Sigmoid colon (tissue), 7 donors: ENCODE results near the gene WRAP73. TPM values are rescaled to one million over a fixed set of nuclear protein-coding genes. Genes with fewer than 3 reads are reported as not detected.

Experiments used
- DNase-seq: peaks from one replicate; pipeline ENCODE4 v3.0.0-alpha.2; 2019
- H3K27ac ChIP-seq, 4 donors: fragments of 200-600 bp; sonication (generic); one replicate each; pipeline ENCODE4 v1.5.1; 2016 to 2019; ENCODE audit warnings: mild to moderate bottlenecking in 1 of 4
- H3K27me3 ChIP-seq, 3 donors: fragments of 200-600 bp; sonication (generic); one replicate each; pipeline ENCODE4 v1.5.1; 2019; ENCODE audit warnings: mild to moderate bottlenecking in 1 of 3
- H3K36me3 ChIP-seq, 4 donors: fragments of 200-600 bp; sonication (generic); one replicate each; pipeline ENCODE4 v1.5.1; 2016 to 2019
- H3K4me1 ChIP-seq, 4 donors: fragments of 200-600 bp; sonication (generic); one replicate each; pipeline ENCODE4 v1.5.1; 2017 to 2019
- H3K4me3 ChIP-seq, 4 donors: fragments of 200-600 bp; sonication (generic); one replicate each; pipeline ENCODE4 v1.5.1; 2017 to 2019; ENCODE audit warnings: mild to moderate bottlenecking in 2 of 4, moderate library complexity in 1 of 4
- H3K9me3 ChIP-seq, 4 donors: fragments of 200-600 bp in 3 of 4; sonication (generic) in 3 of 4; one replicate each; pipeline versions ENCODE4 v1.5.1 to v1.6.1; 2013 to 2019
- EP300 ChIP-seq, 4 donors: sonication (generic); formaldehyde crosslinking; IDR thresholded peaks; one replicate each; pipeline ENCODE4 v1.6.1; 2017; ENCODE audit warnings: antibody characterized with exemption in 4 of 4
- POLR2A ChIP-seq, 2 donors: fragments of 450-650 bp; IDR thresholded peaks; one replicate each; pipeline ENCODE4 v1.6.1; 2016; ENCODE audit warnings: antibody characterized with exemption in 2 of 2, mild to moderate bottlenecking in 2 of 2, moderate library complexity in 2 of 2
- POLR2AphosphoS5 ChIP-seq, 4 donors: sonication (generic); formaldehyde crosslinking; IDR thresholded peaks; one replicate each; pipeline ENCODE4 v1.6.1; 2017; ENCODE audit warnings: antibody characterized with exemption in 4 of 4
- WGBS, 2 donors: extraction: QIAGEN DNeasy Blood & Tissue Kit; methylation state at CpG; one replicate each; pipeline ENCODE4 v1.1.7; 2013; 5-methylcytosine and 5-hydroxymethylcytosine counted together
- intact Hi-C: fragments of 100-400 bp; cut with DNase I; formaldehyde crosslinking; loops from one replicate; pipeline ENCODE4 v1.15.1; 2023
- polyA plus RNA-seq, 3 donors: library from polyadenylated mRNA; stranded (reverse); fragments of 200-250 nt; gene quantifications; one replicate each; pipeline ENCODE4 v1.2.3, GENCODE V29; 2013
- total RNA-seq, 4 donors: library from RNA; depleted of rRNA; stranded (reverse); fragments of >200 nt; gene quantifications; one replicate each; pipeline ENCODE4 v1.1.0, GENCODE V29; 2016
- TF ChIP-seq, protein P1 (sequence below), 4 experiments: fragments of 450-650 bp in 3 of 4; fragments of 200-600 bp in 1 of 4; IDR thresholded peaks; one replicate each; pipeline ENCODE4 v1.5.1; 2016 to 2019; ENCODE audit warnings: antibody characterized with exemption in 4 of 4, mild to moderate bottlenecking in 3 of 4, moderate library complexity in 2 of 4
- donor health status: healthy with polysubstance abuse.
- donor health status: Bipolar disorder and iron deficiency.
- donor health status: healthy.

WRAP73 gene
- total and polyA plus RNA-seq, 7 donors, result 11.4 to 24.2 (median 17.2) TPM

DNA sequence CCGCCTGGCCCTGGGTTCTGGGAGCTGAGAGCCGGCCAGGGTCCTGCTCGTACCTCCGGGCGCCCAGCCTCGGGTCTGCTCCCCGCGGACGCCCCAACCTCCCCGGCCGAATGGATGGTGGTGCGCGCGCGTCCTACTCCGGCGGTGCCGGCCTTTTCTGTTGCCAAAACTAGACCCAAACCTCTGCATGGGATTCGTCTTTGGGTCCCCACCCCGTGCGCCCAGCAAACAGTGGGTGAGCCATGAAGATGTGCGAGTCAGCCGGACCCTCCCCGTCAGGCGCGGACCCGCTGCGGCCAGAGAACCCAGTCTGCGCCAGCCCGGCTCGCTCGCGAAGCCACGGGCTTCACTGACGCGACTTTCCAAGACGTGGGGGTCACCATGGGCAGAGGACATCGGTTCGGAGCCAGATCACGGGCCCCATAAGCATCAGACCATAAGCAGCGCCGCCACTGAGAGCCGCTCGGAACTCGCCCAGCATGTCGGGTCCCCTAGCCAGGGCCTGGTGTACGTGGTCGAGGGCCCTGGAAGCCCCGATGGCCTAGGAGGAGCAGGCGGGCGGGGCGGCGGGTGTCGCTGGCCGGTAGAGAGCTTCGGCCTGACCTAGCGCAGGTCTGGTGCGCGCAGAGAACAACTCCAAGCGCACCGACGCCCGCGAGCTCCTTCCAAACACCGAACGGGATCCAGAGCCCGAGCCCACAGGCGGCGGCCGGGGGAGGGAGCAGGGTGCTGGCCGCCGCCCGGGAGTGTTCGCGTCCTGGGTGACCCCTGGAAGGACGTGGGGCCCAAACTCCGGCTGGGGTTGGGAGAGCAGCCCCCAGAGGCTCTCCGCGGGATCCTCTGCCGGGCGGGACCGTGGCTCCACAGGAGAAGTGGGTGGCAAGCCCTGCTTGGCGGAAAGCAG, 1.4 kb upstream of the WRAP73 start:
- peaks cover 0 to 39% (median 38%) of the 10 kb centered on the region in 4 donors for H3K4me1 ChIP-seq
- WGBS, 2 donors, result 6 to 13% methylated on average over 83 of the region's 83 CpGs
- H3K9me3 ChIP-seq, result no peaks in the 10 kb centered on the region
- peaks cover 29 to 60% (median 51%) of the 10 kb centered on the region in 3 donors for H3K27me3 ChIP-seq
- peak overlapping the region in 2 of 4 donors; percentile 85 to 92 for H3K4me3 ChIP-seq
- no peak overlapping the region for H3K27ac ChIP-seq
- intact Hi-C loops, result loop anchor here (2.0 kb wide), 1 partner anchor 250 kb away; the partner anchor contains the start of gene C1orf174
- no peak for DNase-seq
- H3K36me3 ChIP-seq, result peaks cover 0 to 12% (median 3%) of the 10 kb centered on the region in 4 donors
- no peak for TF ChIP-seq POLR2A (IDR thresholded peaks at IDR 0.05)
- no peak for TF ChIP-seq POLR2AphosphoS5 (IDR thresholded peaks at IDR 0.05)
- TF ChIP-seq, protein P1, sequence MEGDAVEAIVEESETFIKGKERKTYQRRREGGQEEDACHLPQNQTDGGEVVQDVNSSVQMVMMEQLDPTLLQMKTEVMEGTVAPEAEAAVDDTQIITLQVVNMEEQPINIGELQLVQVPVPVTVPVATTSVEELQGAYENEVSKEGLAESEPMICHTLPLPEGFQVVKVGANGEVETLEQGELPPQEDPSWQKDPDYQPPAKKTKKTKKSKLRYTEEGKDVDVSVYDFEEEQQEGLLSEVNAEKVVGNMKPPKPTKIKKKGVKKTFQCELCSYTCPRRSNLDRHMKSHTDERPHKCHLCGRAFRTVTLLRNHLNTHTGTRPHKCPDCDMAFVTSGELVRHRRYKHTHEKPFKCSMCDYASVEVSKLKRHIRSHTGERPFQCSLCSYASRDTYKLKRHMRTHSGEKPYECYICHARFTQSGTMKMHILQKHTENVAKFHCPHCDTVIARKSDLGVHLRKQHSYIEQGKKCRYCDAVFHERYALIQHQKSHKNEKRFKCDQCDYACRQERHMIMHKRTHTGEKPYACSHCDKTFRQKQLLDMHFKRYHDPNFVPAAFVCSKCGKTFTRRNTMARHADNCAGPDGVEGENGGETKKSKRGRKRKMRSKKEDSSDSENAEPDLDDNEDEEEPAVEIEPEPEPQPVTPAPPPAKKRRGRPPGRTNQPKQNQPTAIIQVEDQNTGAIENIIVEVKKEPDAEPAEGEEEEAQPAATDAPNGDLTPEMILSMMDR (IDR thresholded peaks at IDR 0.05), result no peak
- TF ChIP-seq EP300 (IDR thresholded peaks at IDR 0.05), result no peak

- peak overlapping the region in 3 of 4 donors; percentile 73 to 92 (median 85) for H3K4me3 ChIP-seq
- WGBS, 2 donors, result 10 to 20% methylated on average over 50 of the region's 50 CpGs
- peaks cover 0 to 39% (median 38%) of the 10 kb centered on the region in 4 donors for H3K4me1 ChIP-seq
- peaks cover 0 to 20% (median 5%) of the 10 kb centered on the region in 4 donors for H3K36me3 ChIP-seq
- H3K27me3 ChIP-seq, result peaks cover 29 to 52% (median 51%) of the 10 kb centered on the region in 3 donors
- H3K9me3 ChIP-seq, result no peaks in the 10 kb centered on the region
- TF ChIP-seq, protein P1 (IDR thresholded peaks at IDR 0.05), result no peak
- TF ChIP-seq EP300 (IDR thresholded peaks at IDR 0.05) (no peak), POLR2A (IDR thresholded peaks at IDR 0.05) (no peak), POLR2AphosphoS5 (IDR thresholded peaks at IDR 0.05) (peak; percentile 49 to 83 (median 58))
- intact Hi-C loops, result loop anchor here (1.0 to 2.0 kb wide), 2 partner anchors 26 to 250 kb away; partner anchors contain the start of gene C1orf174
- DNase-seq, result no peak
- H3K27ac ChIP-seq, result no peak overlapping the region
Measured at GRCh38 chr1:3650248-3651025, 534 bp upstream of the WRAP73 start.

DNA sequence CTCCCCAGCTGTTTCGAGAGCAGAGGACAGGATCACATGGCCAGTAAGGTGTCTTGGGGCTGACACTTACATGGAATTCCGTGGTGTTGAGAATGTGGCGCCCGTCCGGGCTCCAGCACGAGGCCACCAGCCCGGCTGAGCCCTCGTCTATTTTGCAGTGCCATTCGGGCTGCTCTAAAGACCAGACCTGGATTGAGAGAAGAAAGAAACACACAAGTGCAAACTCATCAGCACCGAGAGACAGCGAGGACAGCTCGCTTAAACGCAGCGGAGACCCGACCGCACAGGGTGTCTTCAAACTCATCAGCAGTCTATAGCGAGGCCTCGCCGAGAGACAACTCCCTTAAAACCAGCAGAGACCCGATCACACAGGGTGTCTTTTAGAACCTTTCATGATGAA, 3.3 kb downstream of the WRAP73 start:
- DNase-seq, result no peak

More for the DNA sequence above, 3.3 kb downstream of the WRAP73 start:
- intact Hi-C loops, result no loop called here
- Histone ChIP-seq H3K27ac (no peak overlapping the region), H3K27me3 (peaks cover 12 to 13% (median 13%) of the 10 kb centered on the region in 3 donors), H3K9me3 (no peaks in the 10 kb centered on the region), H3K4me3 (no peak overlapping the region), H3K36me3 (peaks cover 0 to 44% (median 7%) of the 10 kb centered on the region in 4 donors), H3K4me1 (peaks cover 0 to 26% (median 24%) of the 10 kb centered on the region in 4 donors)
- TF ChIP-seq, protein P1 (IDR thresholded peaks at IDR 0.05), result no peak
- no peak for TF ChIP-seq EP300 (IDR thresholded peaks at IDR 0.05)
- TF ChIP-seq POLR2AphosphoS5 (IDR thresholded peaks at IDR 0.05), result no peak
- no peak for TF ChIP-seq POLR2A (IDR thresholded peaks at IDR 0.05)
- WGBS, 2 donors, result 97% methylated on average over 20 of the region's 20 CpGs
